ENCODE measurements around the gene NAV3.

GRCh38 chr12:77882709-77883108, 52.0 kb downstream of the NAV3 start:
- TF ChIP-seq CTCF (IDR thresholded peaks at IDR 0.05) = no peak
- no peak for TF ChIP-seq POLR2AphosphoS5 (IDR thresholded peaks at IDR 0.05)
- no peak for TF ChIP-seq POLR2A (IDR thresholded peaks at IDR 0.05)

Data from prostate gland (tissue), 2 donors.